ENCODE measurements around the gene TRAM2.

- TF ChIP-seq PATZ1 (CRISPR knock-in tag; IDR thresholded peaks at IDR 0.05; ENCODE audit: borderline replicate concordance) (no peak), SNAI2 (CRISPR knock-in tag; IDR thresholded peaks at IDR 0.05) (no peak), OSR1 (CRISPR knock-in tag; IDR thresholded peaks at IDR 0.05) (no peak), ZFP30 (CRISPR knock-in tag; IDR thresholded peaks at IDR 0.05) (no peak), ARNTL (CRISPR knock-in tag; IDR thresholded peaks at IDR 0.05; ENCODE audit: borderline replicate concordance, low read depth) (no peak), TSHZ2 (CRISPR knock-in tag; IDR thresholded peaks at IDR 0.05) (no peak; the same call in 1 of the 2 replicates), ZNF565 (CRISPR knock-in tag; conservative IDR thresholded peaks at IDR 0.05; ENCODE audit: low read depth) (no peak), GLIS3 (CRISPR knock-in tag; IDR thresholded peaks at IDR 0.05) (no peak), CREB5 (CRISPR knock-in tag; IDR thresholded peaks at IDR 0.05; ENCODE audit: low read depth) (no peak)
Observed at GRCh38 chr6:52576392-52577021, 353 bp downstream of the TRAM2 start.

Measured in SK-N-SH treated with all-trans-retinoic acid at 6 μM for 48 hours (cell line).